ENCODE data around the gene TNRC18.

TNRC18 gene

DNA sequence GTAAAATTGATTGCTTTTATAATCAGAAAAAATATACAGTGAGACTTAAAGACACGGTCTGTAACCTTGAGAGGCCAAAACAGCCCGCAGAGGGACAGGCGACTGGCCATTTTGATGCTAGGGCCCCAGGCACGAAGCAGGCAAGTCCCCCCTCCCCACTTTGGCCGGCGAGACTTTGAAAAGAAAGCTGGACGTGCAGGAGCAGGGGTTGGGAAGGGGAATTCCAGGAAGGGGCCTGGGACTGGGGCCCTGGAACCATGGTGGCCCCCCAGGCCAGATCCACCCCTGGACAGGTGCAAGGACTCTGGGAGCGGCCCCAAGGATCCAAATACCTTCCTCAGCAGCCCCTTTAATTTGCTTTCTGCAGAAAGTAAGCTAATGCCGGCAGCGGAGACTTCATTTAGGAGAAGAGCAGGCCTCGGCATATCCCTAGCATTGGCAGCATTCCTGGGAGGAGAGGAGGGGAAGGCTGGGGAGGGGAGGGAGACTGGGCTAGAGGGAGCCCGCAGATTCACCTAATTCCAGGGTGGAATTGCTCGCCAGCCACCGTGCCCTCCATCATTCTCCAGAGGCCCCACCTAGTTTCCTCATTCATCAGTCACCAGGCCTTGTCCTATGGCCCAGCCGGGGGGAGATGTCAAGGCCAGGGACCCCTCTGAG, 24.9 kb upstream of the TNRC18 start:
- DNase-seq = no peak

DNA sequence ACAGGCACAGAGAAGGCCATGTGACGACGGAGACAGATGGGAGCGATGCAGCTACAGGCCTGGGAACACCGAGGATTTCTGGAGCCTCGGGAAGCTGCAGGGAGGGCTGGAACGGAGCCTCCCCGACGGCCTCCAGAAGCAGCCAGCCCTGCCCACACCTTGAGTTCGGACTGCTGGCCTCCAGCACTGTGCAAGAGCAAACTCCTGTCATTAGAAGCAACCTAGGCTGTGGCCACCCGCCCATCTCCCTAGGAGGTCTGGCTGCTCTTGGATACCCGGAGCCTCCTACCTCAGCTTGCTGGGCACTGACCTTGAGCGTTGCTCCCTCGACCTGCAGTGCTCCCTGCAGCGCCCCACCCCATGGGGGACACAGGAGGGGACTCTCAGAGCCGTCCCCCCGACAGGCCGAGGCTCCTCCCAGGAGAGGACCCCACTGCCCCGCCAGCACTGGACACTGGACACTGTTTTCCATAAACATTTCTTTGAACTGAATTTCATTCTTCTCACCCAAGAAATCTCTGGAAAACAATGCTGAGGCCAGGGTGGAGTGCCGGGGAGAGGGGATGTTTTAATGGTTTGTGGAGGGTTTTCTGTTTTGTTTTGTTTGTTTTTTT, 22.5 kb upstream of the TNRC18 start:
- DNase-seq = no peak

DNA sequence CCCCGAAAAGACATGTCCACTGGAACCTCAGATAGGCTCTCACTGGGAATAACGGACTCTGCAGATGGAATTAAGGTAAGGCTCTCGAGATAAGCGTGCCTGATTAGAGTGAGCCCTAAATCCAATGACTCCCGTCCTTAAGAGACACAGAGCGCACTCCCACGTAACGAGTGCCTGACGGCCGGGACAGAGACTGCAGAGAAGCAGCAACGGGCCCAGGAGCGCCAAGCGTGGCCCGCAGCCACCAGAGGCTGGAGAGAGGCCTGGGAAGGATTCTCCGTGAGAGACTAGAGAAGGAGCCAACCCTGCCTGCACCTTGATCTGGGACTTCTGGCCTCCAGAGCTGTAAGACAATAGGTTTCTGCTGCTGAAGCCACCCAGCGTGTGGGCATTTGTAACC, 20.0 kb upstream of the TNRC18 start:
- DNase-seq = no peak

DNA sequence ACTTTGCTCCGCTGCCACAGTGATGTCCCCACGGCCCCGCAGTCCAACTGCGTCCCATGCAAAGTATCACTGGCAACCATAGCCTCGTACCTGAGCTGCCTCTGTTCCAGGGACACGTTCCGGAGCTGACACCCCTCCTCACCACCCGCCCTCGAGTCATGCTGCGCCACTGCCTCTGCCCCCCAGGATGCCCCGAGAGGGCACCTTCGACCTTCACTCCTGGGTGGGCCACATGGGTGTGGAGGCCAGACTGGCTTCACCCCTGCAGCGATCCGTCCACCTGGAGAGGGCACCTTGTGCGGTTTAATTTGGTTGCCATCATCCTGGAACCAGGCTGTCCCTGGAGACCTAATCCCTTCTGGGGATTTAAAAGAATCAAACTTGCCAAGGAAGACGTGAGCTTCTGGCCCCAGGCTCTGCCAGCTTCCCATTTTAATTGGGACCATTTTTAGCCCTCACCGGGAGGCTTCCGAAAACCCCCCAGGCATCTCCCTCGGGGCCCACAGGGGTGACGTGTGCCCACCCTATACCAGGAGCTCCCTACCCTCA, 19.2 kb upstream of the TNRC18 start:
- no peak for DNase-seq

DNA sequence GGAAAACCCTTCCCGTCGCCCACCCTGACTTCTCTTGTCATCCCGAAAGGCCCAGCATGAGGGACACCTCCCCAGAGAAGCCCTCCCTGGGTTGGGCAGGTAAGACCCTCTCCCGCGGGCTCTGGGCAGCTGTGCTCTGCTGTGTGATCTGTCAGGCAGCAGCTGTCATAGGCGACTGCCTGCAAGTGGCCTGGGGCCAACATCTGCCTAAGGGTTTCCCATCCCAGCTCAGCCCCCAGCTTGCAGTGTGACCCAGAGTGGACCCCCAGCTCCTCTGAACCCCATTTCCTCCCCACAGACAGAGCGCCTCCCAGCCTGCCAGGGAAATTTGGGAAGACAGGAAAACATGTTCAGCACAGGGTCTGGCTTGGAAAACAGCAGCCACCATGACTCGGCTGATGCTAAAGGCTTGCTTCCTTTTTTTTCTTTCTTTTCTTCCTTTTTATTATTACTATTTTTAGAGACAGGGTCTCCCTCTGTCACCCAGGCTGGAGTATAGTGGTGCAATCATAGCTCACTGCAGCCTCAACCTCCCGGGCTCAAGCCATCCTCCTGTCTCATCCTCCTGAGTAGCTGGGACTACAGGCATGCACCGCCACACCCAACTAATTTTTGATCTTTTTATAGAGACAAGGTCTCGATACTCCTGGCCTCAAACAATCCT, 18.3 kb upstream of the TNRC18 start:
- no peak for DNase-seq

DNA sequence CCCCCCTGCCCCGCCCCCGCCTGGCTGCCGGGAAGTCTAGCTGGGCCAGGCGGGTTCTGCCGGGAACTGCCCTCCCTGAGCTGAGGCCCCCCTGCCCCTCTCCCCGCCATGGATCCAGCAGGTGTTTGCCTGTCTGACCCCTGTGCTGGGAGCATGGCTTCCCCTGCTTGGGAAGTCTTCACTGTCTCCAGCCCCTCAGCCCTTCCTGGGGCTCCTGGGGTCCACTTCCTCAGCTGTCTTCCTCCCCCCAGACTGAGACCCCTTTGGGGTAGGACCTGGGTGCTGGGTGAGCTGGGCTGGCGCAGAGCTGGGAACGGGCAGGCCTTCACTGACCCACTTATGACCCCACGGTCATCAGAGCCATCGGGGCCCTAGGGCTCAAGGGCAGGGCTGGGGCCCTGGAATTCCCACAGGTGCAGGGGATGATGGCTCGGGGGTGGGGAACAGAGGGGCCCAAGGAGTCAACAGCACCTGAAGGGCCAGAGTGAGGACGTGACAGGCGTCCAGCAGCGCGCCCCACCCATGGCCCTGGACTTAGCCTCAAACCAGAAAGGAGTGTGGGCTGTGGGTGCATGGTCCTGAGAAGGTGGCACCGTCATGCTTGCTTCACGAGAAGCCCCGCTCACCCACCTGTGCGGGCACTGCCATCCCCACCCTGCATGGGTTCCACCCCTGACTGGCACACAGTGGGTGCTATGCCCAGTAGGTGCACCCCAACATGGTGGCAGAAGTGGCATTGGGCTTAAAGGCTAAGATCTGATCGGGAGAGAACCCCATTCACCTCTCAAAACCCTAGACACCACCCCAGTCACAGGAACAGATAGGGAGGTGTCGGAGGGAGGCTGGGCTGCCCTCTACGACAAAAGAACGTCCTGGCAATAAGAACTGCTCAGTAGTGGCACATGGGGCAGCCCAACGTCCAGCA, 16.2 kb upstream of the TNRC18 start:
- DNase-seq = no peak

DNA sequence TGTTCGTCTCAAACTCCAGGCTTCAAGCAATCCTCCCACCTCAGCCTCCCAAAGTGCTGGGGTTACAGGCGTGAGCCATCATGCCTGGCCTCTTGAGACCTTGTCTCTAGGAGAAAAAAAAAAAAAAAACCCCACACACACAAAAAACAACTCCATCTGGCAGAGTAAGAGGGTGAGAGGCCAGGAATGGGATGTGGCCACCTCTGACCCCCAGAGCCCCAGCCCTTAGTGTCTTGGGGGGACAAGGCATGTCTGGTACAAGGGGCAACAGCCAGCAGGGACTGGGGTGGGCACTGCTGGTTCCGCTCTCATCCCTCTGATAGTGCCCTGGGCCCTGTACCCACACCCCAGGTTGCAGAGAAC, 15.6 kb upstream of the TNRC18 start:
- DNase-seq = no peak

DNA sequence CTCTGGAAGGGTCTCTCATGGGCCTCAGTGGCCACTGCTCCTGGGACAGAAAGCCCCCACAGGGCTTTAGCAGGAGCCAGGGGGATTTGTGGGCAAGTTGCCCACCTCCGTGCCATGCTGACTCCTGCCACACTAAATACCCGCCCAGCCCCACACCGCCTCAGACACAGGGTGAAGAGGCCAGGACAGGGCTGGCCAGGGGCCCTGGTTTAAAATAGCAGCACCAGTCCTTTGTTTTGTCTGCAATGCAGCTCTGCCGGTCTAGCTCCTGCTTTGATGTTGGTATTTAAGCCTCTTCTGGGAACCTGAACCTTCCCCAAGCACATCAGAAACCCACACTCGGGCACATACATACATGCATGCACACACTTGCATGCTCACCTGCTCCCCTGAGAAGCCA, 14.4 kb upstream of the TNRC18 start:
- DNase-seq = no peak

DNA sequence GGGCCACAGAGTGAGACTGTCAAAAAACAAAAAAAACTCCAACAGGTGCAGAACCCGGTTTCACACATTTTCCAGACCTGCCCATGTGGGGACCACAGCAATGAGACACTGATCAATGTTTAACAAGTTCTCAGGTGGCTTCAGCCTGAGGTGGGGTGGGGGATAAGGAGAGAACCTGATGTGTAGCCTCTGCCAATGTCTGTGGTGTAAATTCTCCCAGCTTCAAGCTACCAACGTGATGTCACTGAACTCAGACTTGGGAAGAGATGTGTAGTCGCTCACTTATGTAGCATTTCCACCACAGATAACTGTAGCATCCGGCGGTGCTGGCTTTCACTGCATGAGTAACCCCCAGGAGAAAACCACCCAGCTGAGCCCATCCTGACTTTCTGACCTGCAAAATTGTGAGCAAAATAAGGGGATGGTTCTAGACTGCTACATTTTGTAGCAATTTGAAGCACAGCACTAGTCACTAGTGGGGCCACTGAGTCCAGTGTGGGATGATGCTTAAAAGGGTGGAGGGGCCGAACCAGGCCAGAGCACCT, 13.8 kb upstream of the TNRC18 start:
- no peak for DNase-seq

DNA sequence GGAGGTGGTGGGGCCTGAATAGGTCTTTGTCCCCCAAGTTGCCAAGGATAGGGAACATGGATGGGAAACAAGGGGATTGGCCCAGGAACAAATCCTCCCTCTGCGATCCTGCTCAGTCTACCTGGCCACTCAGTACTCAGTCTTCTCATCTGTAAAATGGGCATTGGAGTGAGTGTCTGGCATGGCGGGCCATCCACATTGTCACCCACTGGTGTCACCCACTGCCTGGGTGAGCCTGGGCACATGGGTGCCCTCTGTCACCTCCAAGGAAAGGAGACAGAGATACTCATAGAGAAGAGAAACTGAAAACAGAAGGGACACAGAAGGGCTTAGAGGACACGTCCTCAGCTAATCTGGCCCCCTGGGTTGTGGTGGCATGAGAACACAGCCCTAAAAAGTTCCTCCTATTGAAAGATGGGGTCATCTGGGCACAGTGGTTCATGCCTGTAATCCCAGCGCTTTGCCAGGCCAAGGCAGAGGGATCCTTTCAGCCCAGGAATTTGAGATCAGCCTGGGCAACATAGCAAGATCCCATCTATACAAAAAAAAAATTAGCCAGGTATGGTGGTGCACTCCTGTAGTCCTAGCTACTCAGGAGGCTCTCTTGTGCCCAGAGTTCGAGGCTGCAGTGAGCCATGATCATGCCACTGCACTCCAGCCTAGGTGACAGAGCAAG, 12.5 kb upstream of the TNRC18 start:
- no peak for DNase-seq

DNA sequence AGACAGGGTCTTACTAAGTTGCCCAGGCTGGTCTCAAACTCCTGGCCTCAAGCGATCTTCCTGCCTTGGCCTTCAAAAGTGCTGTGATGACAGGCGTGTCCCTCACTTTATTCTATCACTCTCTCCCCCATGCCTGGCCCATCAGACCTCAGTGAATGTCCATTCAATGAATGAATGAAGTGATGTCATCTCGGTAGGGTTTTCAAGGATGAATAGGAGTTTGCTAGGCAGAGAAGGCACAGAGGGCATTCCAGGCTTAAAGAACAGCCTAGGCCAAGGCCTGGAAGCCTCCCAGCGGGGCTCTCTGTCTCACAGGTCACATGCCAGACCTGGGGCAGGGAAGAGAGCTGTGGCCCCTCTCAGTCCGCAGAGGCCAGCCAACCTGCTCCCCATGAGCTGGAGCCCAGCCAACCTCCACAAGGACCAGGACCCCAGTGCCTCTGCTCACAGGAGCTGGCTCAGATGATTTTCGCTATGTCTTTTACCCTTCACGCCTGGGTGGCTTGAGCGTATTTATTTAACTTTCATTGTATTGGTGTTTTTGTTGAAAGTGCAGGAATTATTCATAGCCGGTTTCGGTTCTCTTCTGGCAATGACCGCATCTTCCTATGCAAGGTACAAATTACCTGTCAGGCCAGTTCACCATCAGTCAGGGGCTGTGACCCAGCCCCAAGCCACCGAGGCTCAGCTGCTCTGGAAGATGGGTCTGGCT, 11.8 kb upstream of the TNRC18 start:
- DNase-seq = no peak

DNA sequence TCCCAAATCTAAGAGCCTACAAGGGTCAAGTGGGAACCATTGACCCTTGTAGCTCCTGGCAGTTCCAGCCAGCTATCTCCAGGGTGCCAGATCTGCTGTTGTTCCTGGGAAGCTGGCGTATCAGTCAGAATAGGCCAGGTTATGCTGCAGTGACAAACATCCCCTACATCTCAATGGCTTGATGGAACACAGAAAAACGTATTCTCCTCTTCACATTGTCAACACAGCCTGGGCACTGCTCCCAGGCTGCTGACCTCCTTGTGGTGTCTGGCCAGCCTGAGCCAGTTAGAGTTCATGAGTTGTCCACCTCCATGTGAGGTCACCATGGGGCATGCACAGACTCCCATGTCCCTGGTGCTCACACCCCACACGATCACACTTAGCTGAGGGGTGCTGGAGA, 9.5 kb upstream of the TNRC18 start:
- no peak for DNase-seq

DNA sequence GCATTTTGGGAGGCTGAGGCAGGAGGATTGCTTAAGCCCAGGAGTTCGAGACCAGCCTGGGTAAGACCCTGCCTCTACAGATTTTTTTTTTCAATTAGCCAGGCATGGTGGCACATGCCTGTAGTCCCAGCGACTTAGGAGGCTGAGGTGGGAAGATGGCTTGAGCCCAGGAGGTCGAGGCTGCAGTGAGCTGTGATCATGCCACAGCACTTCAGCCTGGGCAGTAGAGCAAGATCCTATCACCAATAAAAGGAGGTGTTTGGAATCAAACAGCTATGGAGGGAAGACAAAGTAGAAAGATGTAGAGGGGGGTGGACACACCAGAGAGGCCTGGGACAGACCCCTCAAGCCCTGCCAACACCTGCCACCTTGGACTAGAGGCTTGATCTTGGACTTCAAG, 9.1 kb upstream of the TNRC18 start:
- DNase-seq = no peak

DNA sequence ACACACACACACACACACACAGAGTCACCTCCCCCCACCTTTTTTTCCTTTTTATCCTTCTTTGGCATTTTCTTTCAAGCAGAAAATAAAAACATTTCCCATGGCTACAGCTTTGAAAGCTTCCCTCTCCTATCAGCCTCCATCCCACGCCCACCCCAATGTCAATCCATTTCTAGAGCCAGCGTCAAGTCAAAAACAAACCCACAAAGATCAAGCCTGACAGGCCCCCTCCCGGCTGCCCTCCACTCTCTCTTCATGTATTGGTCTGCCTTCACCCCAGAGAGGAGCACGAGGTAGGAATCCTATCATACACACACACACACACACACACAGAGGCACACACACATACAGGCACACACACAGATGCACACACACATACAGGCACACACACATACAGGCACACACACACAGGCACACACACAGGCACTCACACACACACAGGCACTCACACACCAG, 8.0 kb upstream of the TNRC18 start:
- no peak for DNase-seq

DNA sequence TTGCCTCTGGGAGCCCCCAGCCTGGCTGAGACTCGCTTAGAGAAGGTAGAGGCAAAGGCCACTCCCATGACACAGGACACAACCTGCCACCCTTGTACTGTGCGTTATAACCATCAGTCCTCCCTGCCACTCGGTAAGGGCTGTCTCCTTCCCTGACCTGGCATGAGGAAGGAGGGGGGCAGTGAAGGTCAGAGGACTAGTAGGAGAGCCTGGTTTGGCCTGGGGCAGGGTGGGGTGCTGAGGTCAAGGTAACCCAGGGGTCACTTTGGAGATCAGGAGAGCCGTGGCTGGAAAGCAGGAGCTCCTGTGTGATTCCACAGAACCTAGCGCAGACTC, 6.9 kb upstream of the TNRC18 start:
- DNase-seq = no peak

DNA sequence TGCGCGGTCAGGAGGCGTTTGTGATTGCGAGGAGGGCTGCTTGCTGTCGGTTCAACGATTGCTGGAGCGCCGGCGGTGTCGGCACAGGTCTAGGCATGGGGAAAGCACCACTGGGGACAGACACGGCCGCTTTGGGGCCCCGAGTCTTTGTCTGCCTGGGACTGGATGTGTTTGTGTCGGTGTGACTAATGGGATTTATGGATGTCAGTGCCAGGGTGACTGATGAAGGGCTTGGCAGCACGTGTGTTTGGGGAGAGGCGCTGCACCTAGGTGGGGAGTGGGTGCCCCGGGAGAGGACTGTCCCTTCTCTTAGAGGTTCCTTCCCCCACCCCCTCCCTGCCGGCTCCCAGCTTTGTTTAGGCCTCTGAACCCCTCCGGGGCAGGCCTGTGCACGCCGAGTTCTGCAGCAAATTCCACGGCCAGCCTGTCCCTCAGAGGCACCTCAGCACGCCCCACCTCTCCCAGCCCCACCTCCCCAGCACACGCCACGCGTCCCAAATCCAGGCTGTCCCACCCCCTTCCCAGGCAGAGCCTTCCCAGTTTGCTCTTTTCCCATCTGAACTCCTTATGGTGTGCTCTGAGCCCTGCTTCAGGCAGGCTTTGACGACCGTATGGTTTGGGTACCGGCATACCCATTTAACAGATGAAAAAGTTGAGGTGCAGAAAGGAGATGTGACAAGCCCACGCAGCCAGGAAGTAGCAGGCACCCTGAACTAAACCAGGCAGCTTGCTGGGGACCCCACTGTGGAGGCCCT, 6.4 kb upstream of the TNRC18 start:
- DNase-seq = no peak

DNA sequence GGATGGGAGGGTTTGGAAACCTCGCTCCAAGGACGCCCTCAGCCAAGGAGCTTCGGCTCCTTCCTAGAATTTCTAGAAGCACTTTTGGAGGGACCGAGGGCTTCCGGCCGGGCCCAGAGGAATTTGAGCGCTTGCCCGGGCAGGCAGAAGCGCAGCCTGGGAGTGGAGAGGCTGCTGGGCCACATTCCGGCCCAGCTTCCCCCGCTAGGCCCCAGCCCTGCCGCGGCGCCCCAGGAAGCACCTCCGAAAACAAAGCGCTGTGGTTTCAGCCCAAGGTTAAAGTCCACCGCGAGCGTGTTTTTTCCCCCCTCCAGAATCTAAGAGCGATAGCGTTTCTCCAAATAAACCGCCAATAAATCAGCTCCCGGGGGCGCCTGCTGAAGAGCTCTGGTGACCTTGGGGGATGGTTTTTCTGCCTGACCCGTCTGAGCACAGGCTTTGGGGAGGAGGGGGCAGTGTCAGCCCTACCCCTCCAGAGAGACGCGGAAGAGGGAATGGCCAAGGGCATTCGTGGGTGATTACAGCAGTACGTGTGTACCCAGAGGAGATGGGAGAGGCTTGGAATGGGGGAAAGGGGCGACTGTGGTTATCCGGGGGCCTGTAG, 5.7 kb upstream of the TNRC18 start:
- DNase-seq = no peak

DNA sequence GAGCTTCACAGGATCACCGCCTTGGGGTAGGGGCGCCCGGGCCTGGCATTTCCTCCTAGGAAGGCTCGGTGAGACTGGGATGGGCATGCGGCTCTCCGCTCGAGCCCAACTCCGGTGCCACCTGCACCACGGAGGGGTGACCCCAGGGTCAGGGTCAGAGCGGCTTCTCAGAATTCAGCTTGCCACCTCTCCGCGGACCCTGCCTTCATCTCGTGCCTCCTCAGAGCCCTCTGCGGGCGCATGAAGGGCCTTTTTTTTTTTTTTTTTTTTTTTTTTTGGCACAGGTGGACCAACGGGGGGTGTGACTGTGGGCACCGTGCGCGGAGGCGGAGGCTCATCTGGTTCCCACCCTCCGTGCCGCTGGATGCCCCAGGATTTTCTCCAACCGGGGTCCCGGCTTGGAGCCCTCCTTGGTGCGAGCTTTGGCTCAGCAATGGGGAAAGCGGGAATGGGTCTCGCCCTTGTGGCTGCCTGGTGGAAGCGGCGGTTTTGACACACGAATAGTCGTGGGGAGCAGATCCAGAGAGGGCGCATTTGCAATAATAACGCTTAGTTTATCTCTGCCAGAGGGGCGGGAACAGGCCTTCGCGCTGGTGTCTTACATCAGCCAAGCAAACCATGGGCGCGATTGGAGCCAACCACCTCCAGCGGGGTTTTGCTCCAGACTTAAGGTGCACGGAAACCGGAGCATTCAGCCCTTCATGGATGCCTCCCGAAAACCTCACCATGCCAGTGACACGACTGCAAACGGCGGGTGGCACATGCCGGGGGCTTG, 5.0 kb upstream of the TNRC18 start:
- DNase-seq = no peak

DNA sequence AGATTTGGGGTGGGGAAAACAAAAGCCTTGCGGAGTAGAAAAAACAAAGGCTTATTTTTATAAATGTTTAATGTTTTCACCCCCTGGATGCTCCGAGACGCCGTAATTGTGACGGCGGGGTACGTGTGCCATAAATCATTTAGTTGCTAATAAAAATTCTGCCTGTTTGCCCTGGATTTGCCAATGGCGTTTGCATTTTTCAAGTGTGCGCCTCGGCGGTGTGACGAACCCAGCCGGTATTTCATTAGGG, 2.5 kb upstream of the TNRC18 start:
- DNase-seq = no peak
